Kidney epithelial cell (primary cell): ENCODE results near the gene HHATL. TPM values are rescaled to one million over a fixed set of nuclear protein-coding genes. Genes with fewer than 3 reads are reported as not detected.

Experiments used
- DNase-seq: peaks from one replicate; pipeline ENCODE4 v3.0.0-alpha.2; 2010; ENCODE audit warnings: low read depth
- H3K27me3 ChIP-seq: 2 replicates; pipeline ENCODE4 v1.6.0; 2011; ENCODE audit warnings: low read length; ENCODE audit not compliant: control insufficient read depth, insufficient read depth
- H3K36me3 ChIP-seq: 2 replicates; pipeline ENCODE4 v1.5.1; 2011; ENCODE audit warnings: low read length; ENCODE audit not compliant: control insufficient read depth, insufficient read depth
- H3K4me3 ChIP-seq: 2 replicates; pipeline ENCODE4 v1.5.1; 2011; ENCODE audit warnings: low read depth, mild to moderate bottlenecking, control low read depth, low read length
- total RNA-seq: library from RNA; depleted of rRNA; stranded (reverse); fragments of >200 nt; gene quantifications from 2 replicates; pipeline ENCODE4 v1.2.3, GENCODE V29; 2015
- TF ChIP-seq, protein P1 (sequence below): IDR thresholded peaks from 2 replicates; pipeline ENCODE4 v1.5.1; 2011; ENCODE audit warnings: mild to moderate bottlenecking, moderate library complexity, low read length, control low read depth, inconsistent platforms; ENCODE audit not compliant: insufficient read depth, poor library complexity, severe bottlenecking

The HHATL gene
- total RNA-seq, 1 donor from 2014 or later: not detected

DNA sequence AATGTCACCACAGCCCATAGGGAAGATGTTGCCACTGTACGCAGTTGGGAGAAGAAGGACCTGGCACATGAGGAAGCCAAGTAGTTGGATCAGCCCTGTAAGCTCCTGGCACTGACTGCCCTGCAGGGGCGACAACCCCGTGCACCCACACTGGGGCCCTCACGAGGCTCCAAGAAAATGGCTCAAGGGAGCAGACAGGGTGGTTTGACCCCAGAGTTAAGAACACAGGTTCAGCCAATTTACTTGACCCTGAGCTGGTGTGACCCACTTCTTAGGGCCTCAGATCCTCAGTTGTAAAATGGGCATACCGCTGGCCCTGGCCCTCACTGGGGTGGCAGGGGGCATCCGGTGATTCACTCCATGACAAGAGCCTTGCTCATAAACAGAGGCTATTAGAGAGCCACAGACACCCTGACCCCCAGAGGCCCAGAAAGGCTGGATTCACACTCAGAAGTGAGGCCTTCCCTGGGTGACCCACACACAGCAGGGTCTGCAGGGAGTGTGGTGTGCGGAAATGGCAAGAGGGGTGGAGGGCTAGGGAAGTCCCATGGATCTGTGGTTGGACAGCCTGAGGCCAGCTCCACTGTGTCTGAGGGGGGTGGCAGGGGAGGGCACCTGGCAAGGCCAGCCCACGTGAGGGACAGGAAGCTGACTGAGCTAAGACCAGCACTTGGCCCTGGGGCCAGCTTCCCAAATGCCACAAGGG is 1.7 kb upstream of the HHATL start:
- Histone ChIP-seq H3K4me3 (no peak overlapping the region), H3K36me3 (no peaks in the 10 kb centered on the region), H3K27me3 (peaks cover 22% of the 10 kb centered on the region)
- DNase-seq: no peak
- TF ChIP-seq, protein P1, sequence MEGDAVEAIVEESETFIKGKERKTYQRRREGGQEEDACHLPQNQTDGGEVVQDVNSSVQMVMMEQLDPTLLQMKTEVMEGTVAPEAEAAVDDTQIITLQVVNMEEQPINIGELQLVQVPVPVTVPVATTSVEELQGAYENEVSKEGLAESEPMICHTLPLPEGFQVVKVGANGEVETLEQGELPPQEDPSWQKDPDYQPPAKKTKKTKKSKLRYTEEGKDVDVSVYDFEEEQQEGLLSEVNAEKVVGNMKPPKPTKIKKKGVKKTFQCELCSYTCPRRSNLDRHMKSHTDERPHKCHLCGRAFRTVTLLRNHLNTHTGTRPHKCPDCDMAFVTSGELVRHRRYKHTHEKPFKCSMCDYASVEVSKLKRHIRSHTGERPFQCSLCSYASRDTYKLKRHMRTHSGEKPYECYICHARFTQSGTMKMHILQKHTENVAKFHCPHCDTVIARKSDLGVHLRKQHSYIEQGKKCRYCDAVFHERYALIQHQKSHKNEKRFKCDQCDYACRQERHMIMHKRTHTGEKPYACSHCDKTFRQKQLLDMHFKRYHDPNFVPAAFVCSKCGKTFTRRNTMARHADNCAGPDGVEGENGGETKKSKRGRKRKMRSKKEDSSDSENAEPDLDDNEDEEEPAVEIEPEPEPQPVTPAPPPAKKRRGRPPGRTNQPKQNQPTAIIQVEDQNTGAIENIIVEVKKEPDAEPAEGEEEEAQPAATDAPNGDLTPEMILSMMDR: no peak

DNA sequence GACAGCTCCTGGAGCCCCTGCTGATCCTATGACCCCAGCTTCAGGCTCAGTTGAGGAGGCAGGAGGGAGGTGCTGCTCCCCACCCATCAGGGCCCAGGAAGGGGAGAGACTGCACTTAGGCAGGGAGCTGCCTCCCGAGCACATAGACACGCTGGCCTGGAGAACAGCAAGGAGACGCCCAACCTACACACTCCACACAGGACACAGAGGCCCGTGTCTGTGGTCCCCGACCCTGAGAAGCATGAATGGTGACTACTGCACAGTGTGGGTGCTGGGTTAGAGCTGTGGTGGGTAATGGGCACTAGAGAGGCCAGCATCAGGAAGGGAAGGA is 1.1 kb upstream of the HHATL start:
- no peak overlapping the region for H3K4me3 ChIP-seq
- H3K36me3 ChIP-seq: no peaks in the 10 kb centered on the region
- H3K27me3 ChIP-seq: peaks cover 22% of the 10 kb centered on the region
- no peak for DNase-seq
- TF ChIP-seq, protein P1: no peak

- no peak for DNase-seq
- H3K36me3 ChIP-seq: no peaks in the 10 kb centered on the region
- TF ChIP-seq, protein P1: no peak
These were observed 540 bp upstream of the HHATL start for GRCh38 chr3:42702982-42703694.

DNA sequence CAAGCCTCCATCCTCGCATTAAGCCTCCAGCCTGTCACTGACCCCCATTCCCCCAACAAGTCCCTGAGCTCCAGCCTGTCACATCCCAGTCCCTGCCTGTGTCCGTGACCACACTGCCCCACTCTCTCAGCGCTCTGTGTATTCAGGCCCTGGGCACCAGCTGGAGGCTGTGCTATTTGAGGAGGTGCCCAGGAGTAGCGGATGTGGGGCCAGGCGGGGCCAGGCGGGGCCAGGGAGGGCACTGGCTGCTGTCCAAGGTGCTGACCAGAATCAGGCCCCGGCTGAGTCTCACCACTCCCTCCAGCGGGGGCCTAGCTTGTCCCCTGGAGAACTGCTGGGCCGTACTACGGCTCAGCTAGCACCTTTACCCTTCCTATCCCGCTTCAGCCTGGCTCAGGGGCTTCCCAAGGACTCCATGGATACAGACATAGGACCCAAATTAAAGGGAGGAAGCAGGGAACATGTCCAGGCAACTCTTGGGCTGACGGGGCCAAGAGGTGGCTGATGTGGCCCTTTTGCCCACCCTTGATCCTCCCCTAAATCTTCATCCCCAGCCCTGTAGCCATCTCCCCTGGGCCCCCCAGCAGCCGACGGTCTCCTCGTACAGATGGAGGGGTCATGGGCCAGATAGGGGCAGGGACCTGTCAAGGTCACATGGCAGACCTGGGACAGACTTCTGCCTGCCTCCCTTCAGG is 1.1 kb downstream of the HHATL start:
- TF ChIP-seq, protein P1: no peak
- no peaks in the 10 kb centered on the region for H3K36me3 ChIP-seq
- no peak overlapping the region for H3K4me3 ChIP-seq
- peaks cover 22% of the 10 kb centered on the region for H3K27me3 ChIP-seq
- DNase-seq: no peak

More at GRCh38 chr3:42702982-42703694, 540 bp upstream of the HHATL start:
- Histone ChIP-seq H3K4me3 (no peak overlapping the region), H3K27me3 (peaks cover 24% of the 10 kb centered on the region)

DNA sequence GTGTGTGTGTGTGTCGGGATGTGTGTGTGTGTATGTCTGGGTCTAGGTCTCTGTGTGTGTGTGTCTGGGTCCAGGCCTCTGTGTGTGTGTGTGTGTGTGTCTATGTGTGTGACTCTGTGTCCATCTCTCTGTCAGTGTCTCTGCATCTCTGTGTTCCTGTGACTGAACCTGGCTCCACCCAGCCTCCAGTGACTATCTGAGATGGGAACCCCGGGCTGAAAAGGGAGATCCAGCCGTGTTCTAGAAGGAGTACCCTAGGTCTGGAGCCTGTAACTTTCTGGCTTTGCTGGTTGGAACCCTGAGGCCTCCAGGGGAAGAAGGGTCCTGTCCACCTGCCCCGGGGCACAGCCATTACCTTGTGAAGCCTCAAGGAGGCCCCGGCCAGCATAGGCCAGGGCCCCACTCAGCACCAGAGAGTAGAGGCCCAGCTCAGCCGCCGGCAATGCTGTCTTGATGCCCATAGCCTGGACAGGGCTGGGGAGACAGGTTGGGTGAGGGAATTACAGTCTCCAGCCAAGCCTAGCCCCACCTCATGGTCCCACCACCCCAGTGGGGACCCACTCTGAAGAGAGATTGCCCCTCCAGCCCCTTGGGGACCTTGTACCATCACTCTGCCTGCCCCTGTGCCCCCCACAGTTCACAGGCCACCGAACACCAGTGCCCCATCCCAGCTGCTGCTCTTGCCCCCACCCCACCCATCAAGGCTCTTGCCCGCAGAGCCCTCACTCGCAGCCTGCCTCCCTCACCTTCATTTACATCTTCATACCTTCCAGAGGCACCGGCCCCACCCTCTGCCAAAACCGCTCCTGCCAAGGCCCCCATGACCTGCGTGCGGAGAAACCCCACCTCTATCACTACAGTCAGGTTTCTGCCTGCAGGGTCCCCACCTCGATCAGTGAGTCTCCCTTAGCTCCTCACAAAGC is 2.0 kb downstream of the HHATL start:
- Histone ChIP-seq H3K27me3 (peaks cover 23% of the 10 kb centered on the region), H3K36me3 (no peaks in the 10 kb centered on the region), H3K4me3 (no peak overlapping the region)
- no peak for DNase-seq
- TF ChIP-seq, protein P1: no peak
